GM19395 (cell line): ENCODE measurements around the gene STRAP.
"Not testable (repeated sequence)": the region's sequence is repeated elsewhere in the genome, so short reads cannot be mapped to it uniquely, and the experiment has no call there.

Experiments used
- ATAC-seq: cut with Tn5 transposase; IDR thresholded peaks from one replicate; pipeline ENCODE4 v1.9.1; 2021; ENCODE audit warnings: mild to moderate bottlenecking, moderate library complexity; ENCODE audit not compliant: unreplicated experiment

Gene STRAP

GRCh38 chr12:15868186-15868585 is 14.0 kb upstream of the STRAP start:
- ATAC-seq, result no peak

- no peak for ATAC-seq
These were observed 8.6 kb upstream of the STRAP start for GRCh38 chr12:15873556-15873955.

GRCh38 chr12:15874556-15875145 is 7.5 kb upstream of the STRAP start:
- ATAC-seq, result not testable (repeated sequence)

GRCh38 chr12:15875863-15876262 is 6.3 kb upstream of the STRAP start:
- no peak for ATAC-seq

GRCh38 chr12:15879413-15879812 is 2.8 kb upstream of the STRAP start:
- ATAC-seq, result no peak

GRCh38 chr12:15880721-15881120 is 1.5 kb upstream of the STRAP start:
- ATAC-seq, result no peak

DNA sequence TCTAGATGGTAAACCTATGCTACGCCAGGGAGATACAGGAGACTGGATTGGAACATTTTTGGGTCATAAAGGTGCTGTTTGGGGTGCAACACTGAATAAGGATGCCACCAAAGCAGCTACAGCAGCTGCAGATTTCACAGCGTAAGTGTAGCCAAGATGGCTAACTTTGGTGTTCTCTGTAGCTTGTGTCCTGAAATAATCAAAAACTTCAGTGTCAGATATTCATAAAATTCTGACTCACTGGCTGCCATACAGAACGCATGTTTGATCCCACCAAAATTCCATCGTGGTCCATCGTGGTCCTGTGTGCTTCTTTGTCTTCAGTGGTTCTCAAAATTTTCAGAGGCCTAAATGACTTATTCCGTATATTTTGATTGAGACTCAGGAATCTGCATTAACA is 1.3 kb downstream of the STRAP start:
- ATAC-seq, result no peak

DNA sequence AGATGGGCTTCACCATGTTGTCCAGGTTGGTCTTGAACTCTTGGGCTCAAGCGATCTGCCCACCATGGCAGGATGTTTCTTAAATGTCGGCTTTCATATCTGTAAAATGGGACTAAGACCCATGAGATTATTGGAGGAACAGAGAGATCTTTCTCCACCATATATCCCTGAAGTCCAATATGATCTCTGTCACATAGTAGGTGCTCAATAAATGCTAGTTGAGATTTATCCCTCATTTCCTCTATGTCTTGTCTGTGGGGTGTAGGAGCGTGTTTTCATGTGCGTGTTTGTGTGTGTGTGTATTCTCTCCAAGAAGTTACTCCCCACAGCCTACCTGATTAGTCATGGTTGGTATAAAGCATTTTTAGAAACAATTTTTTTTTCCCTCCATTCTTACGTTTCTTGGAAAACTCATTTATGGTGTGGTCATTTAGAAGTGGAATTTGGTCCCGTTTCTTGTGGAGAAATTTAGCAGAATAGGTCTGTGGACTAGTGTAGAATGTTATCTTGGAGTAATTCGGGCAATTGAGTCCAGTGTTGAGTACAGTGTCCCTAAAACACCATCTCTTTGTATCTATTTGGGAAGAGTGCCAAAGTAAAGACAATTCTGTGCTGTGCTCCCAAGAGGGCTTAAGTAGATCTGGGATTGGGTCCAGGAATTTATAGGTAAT is 4.3 kb downstream of the STRAP start:
- ATAC-seq, result no peak

- ATAC-seq, result no peak
These were observed 5.0 kb downstream of the STRAP start for GRCh38 chr12:15887043-15887817.

DNA sequence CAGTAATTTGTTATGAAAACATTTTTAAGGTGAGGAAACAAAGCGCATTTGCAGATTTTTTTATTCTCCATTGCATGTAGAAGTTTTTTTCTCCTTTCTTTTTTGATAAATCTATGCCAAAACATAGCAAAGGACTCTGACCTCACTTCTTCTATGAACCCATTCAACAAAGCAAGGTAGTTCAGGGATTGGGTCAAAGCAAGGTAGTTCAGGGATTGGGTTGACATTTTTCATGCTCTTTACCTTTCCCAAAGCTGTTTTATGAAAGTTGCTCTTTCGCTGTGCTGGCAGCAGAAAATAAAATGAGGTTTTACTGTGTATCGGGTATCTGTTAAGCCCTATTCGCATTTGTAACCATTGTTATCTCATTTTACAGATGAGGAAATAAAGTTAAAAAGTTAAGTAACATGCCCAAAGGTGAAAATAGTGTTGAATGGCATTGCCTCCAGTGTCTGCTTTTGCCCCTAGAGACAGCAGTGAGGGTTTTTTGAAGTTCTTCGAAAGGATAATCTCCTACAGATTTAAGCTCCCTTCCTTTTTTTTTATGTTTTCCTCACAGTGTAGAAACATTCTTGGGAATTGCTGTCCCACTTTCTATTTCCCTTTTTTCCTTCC is 10.6 kb downstream of the STRAP start:
- no peak for ATAC-seq

GRCh38 chr12:15893260-15893659 is 11.1 kb downstream of the STRAP start:
- ATAC-seq, result no peak

DNA sequence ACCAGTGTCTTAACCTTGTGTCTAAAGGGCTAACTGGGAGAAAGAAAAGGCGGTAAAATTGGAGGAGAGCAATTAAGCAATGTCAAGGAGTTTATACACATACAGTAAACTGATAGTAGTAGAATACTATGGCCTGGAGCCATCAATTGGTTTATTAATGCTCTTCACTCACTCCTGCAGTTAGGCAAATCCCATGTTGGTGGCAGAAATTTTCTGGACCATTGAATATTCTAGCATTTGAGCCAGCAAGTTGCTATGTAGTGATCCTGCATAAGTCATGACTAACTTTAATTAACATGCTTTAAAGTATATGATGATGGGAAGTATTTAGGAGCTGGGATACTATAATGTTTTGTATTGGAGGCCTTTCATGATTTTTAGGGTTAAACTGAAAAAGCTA is 14.7 kb downstream of the STRAP start:
- no peak for ATAC-seq

GRCh38 chr12:15897433-15897832 is 15.2 kb downstream of the STRAP start:
- no peak for ATAC-seq

- ATAC-seq, result peak; percentile 75
These were observed 17.2 kb downstream of the STRAP start for GRCh38 chr12:15899282-15899870.

GRCh38 chr12:15904378-15904920 is 22.3 kb downstream of the STRAP start:
- no peak for ATAC-seq

DNA sequence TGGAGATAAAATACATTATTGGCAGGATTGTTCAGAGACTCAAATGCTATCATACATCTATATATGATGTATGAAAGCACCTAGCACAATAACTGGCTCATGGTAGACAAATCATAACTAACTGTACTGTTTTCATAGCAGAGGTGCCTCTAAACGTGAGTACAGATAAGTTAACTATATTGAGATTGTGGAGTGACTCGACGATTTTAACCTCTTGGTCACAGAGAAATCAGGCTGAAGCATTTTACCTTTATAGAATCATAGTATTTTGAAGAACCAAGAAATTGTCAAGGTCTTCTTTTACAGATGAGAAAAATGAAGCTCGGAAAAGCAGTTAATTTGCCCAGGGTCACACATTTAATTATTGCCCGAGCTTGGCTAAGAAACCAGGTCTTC is 28.3 kb downstream of the STRAP start:
- no peak for ATAC-seq

GRCh38 chr12:15910864-15911721 is 28.9 kb downstream of the STRAP start, which contains the start of gene DERA:
TSS of gene DERA (plus strand) at chr12:15911332. CDS start at chr12:15911384, 52 bp downstream.
- peak; percentile 88 for ATAC-seq

GRCh38 chr12:15911931-15912330 is 29.7 kb downstream of the STRAP start:
- ATAC-seq, result not testable (repeated sequence)

- ATAC-seq, result not testable (repeated sequence)
These were observed 31.9 kb downstream of the STRAP start for GRCh38 chr12:15914131-15914530.

DNA sequence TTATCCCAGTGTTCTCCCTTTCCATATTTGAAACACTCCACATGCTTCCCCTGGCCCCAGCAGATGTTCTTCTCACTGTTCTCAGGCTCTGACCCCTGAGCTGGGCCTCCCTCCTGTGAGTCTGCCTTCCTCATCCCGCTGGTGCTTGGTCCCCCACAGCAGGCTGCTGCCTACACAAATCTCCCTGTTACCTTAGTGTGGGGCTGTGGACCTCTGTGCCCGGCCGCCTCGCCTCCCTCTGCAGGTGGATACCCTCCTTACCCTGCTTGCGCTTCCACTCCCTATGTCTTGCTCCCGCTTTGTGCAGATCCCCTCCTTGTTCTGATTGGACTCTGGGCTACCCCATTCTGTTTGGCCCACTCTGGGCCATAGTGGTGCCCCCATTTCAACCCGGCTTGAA is 35.9 kb downstream of the STRAP start:
- ATAC-seq, result no peak
